HepG2 (cell line): ENCODE data around the gene LEMD1. TPM values are rescaled to one million over a fixed set of nuclear protein-coding genes. Genes with fewer than 3 reads are reported as not detected.

Experiments used
- ATAC-seq: fragments of 200-7000 bp; cut with Tn5 transposase; 3 replicates; pipeline ENCODE4 v1.9.1; 2020; ENCODE audit warnings: mild to moderate bottlenecking, moderate library complexity
- BruUV-seq: library from RNA; stranded (reverse); fragments of 400-500 nt; replicated peaks from 2 replicates; lab custom pipeline; 2021; lab: Mats Ljungman, UMichigan
- CTCF ChIA-PET: fragments of 300-600 bp; formaldehyde crosslinking; extraction: SDS; loops from one replicate; lab custom pipeline; 2021; ENCODE audit warnings: low total read pairs, inconsistent platforms, low intra/inter-chr PET ratio; lab: Yijun Ruan, JAX
- POLR2A ChIA-PET: fragments of 350-600 bp; sonication (Branson Sonifier 250); formaldehyde crosslinking; loops from one replicate; lab custom pipeline; 2020; ENCODE audit warnings: antibody characterized with exemption, inconsistent platforms; lab: Yijun Ruan, JAX
- DNase-seq: peaks from one replicate; pipeline ENCODE4 v3.0.0-alpha.2; 2015; ENCODE audit warnings: low spot score
- FAIRE-seq: peaks from 3 replicates; lab custom pipeline; 2011; peaks lifted over from hg19 to GRCh38; lab: Jason Lieb, UNC
- H2AFZ ChIP-seq: one replicate; pipeline ENCODE4 v1.6.1; 2011; ENCODE audit warnings: low read length, inconsistent platforms
- H3K27ac ChIP-seq: fragments of 300-600 bp; 3 replicates; pipeline ENCODE4 v1.8.0; 2011; ENCODE audit warnings: mixed run types, mild to moderate bottlenecking, mixed read lengths, low read length, inconsistent platforms; ENCODE audit not compliant: insufficient read depth; ENCODE audit errors: extremely low read length
- H3K27me3 ChIP-seq, 2 experiments: fragments of 200-600 bp in 1 of 2; 2 replicates in 1 of 2; 3 replicates in 1 of 2; pipeline versions ENCODE4 v1.6.0 to v1.8.0; 2011; ENCODE audit warnings: low read length in 2 of 2, mild to moderate bottlenecking in 2 of 2, moderate library complexity in 2 of 2, inconsistent platforms in 1 of 2; ENCODE audit not compliant: insufficient read depth in 2 of 2, control insufficient read depth in 1 of 2
- H3K36me3 ChIP-seq, 2 experiments: fragments of 200-600 bp in 1 of 2; replicated peaks in 1 of 2; 2 replicates in 1 of 2; 3 replicates in 1 of 2; pipeline versions ENCODE4 v1.5.1 to v1.8.0; 2011; ENCODE audit warnings: low read length in 2 of 2, inconsistent platforms in 1 of 2; ENCODE audit not compliant: insufficient read depth in 2 of 2, control insufficient read depth in 1 of 2
- H3K4me1 ChIP-seq: 2 replicates; pipeline ENCODE4 v1.5.1; 2012; ENCODE audit warnings: low read length, inconsistent platforms; ENCODE audit not compliant: insufficient read depth
- H3K4me2 ChIP-seq: 2 replicates; pipeline ENCODE4 v1.6.0; 2011; ENCODE audit warnings: low read depth, low read length, inconsistent platforms
- H3K4me3 ChIP-seq, 3 experiments: fragments of 200-600 bp in 1 of 3; sonication (generic), shearing (Covaris generic) in 1 of 3; replicated peaks in 1 of 3; 2 replicates each; pipeline ENCODE4 v1.5.1; 2011 to 2016; ENCODE audit warnings: low read length in 3 of 3, inconsistent platforms in 2 of 3, low read depth in 2 of 3, mild to moderate bottlenecking in 2 of 3, control low read depth in 1 of 3, mixed read lengths in 1 of 3; ENCODE audit not compliant: insufficient read depth in 1 of 3
- H3K79me2 ChIP-seq: one replicate; pipeline ENCODE4 v1.6.1; 2011; ENCODE audit warnings: low read length, inconsistent platforms; ENCODE audit not compliant: insufficient read depth
- H3K9ac ChIP-seq: 2 replicates; pipeline ENCODE4 v1.6.0; 2011; ENCODE audit warnings: mild to moderate bottlenecking, low read depth, low read length, inconsistent platforms; ENCODE audit not compliant: insufficient read depth
- H3K9me3 ChIP-seq: 2 replicates; pipeline ENCODE4 v1.5.1; 2012; ENCODE audit warnings: mild to moderate bottlenecking, low read length
- H4K20me1 ChIP-seq: 2 replicates; pipeline ENCODE4 v1.6.0; 2011; ENCODE audit warnings: inconsistent platforms, mild to moderate bottlenecking, low read length, moderate library complexity; ENCODE audit not compliant: insufficient read depth
- CREB1 ChIP-seq, 2 experiments: fragments of 450-650 bp in 1 of 2; IDR thresholded peaks; 2 replicates each; pipeline ENCODE4 v1.6.1; 2016 to 2017; ENCODE audit warnings: control low read depth in 1 of 2, mild to moderate bottlenecking in 1 of 2, missing compliant biosample characterization in 1 of 2, missing genetic modification characterization in 1 of 2
- E2F2 ChIP-seq: sonication (generic); formaldehyde crosslinking; IDR thresholded peaks from 2 replicates; pipeline ENCODE4 v1.4.0; 2020; ENCODE audit warnings: missing genetic modification reagents, borderline replicate concordance
- FOXA3 ChIP-seq: IDR thresholded peaks from 2 replicates; pipeline ENCODE4 v1.6.1; 2016; ENCODE audit warnings: missing genetic modification reagents, missing compliant biosample characterization
- NCOA2 ChIP-seq: sonication (generic); formaldehyde crosslinking; IDR thresholded peaks from 2 replicates; pipeline ENCODE4 v1.8.0; 2022; ENCODE audit warnings: inconsistent platforms
- SIX1 ChIP-seq: sonication (generic); formaldehyde crosslinking; IDR thresholded peaks from 2 replicates; pipeline ENCODE4 v1.4.0; 2020; ENCODE audit warnings: missing genetic modification reagents, borderline replicate concordance
- SNAI1 ChIP-seq: sonication (generic); formaldehyde crosslinking; IDR thresholded peaks from 2 replicates; pipeline ENCODE4 v1.5.0; 2020; ENCODE audit warnings: mild to moderate bottlenecking, missing genetic modification reagents, borderline replicate concordance
- SP4 ChIP-seq: sonication (generic); formaldehyde crosslinking; IDR thresholded peaks from 2 replicates; pipeline ENCODE4 v1.8.1; 2023; ENCODE audit warnings: mild to moderate bottlenecking, missing genetic modification reagents
- SYNCRIP ChIP-seq: fragments of 200-400 bp; formaldehyde crosslinking; IDR thresholded peaks from 2 replicates; pipeline ENCODE4 v1.6.1; 2018; ENCODE audit warnings: mild to moderate bottlenecking, low read depth, low read length; ENCODE audit not compliant: insufficient read depth
- TRIM22 ChIP-seq: fragments of 450-650 bp; IDR thresholded peaks from 2 replicates; pipeline ENCODE4 v1.6.1; 2017
- ZBTB10 ChIP-seq: sonication (generic); formaldehyde crosslinking; IDR thresholded peaks from 2 replicates; pipeline ENCODE4 v1.4.0; 2020; ENCODE audit warnings: missing genetic modification reagents, borderline replicate concordance
- ZNF589 ChIP-seq: sonication (generic); formaldehyde crosslinking; conservative IDR thresholded peaks from 2 replicates; pipeline ENCODE4 v1.8.0; 2022; ENCODE audit warnings: mild to moderate bottlenecking, moderate library complexity, missing genetic modification reagents
- WGBS: methylation state at CpG from one replicate; pipeline ENCODE4 v1.1.6; 2017; ENCODE audit warnings: low lambda C conversion rate; 5-methylcytosine and 5-hydroxymethylcytosine counted together
- in situ Hi-C: cut with HindIII; loops from 2 replicates; pipeline ENCODE4 v1.10.0; 2017; ENCODE audit warnings: low pct_unique_long_range_greater_than_20kb; ENCODE audit not compliant: extremely low pct_ligation_motif_present
- intact Hi-C: fragments of 100-400 bp; cut with micrococcal nuclease; formaldehyde crosslinking; loops from one replicate; pipeline ENCODE4 v1.10.0; 2022; ENCODE audit not compliant: unreplicated experiment
- polyA plus RNA-seq, 8 experiments: library from polyadenylated mRNA; depleted of rRNA in 3 of 8; stranded (reverse) in 7 of 8; unstranded in 1 of 8; fragments of >200 nt; fragmentation: Illumina TruSeq in 4 of 8; extraction: Trizol in 4 of 8; gene quantifications; 2 replicates each; pipeline versions ENCODE4 v1.2.1 to v1.2.3, GENCODE V29; 2011 to 2016; ENCODE audit warnings: low read depth in 4 of 8, missing spikeins in 1 of 8, mixed read lengths in 1 of 8; ENCODE audit not compliant: insufficient read depth in 1 of 8
- total RNA-seq, 5 experiments: library from RNA; depleted of rRNA; stranded (reverse); fragments of >200 nt; fragmentation: Illumina TruSeq; extraction: Trizol; gene quantifications; 2 replicates each; pipeline ENCODE4 v1.2.3, GENCODE V29; 2016; ENCODE audit warnings: low read depth in 1 of 5
- TF ChIP-seq, protein P1 (sequence below): sonication (generic); formaldehyde crosslinking; IDR thresholded peaks from 2 replicates; pipeline ENCODE4 v1.4.0; 2020; ENCODE audit warnings: missing genetic modification reagents
- TF ChIP-seq, protein P2 (sequence below), 2 experiments: sonication (generic) in 1 of 2; formaldehyde crosslinking in 1 of 2; IDR thresholded peaks; 2 replicates each; pipeline versions ENCODE4 v1.4.0 to v1.6.1; 2018 to 2020; ENCODE audit warnings: missing genetic modification reagents in 2 of 2, borderline replicate concordance in 1 of 2, low read depth in 1 of 2, mild to moderate bottlenecking in 1 of 2, missing biosample characterization in 1 of 2

Gene LEMD1
- total and polyA plus RNA-seq, 2 of the 13 experiments (the other 11 are each of a cell fraction or from before 2014, with no cell fraction given): 1.4 to 2.3 TPM

- Histone ChIP-seq H2AFZ (no peak overlapping the region), H3K79me2 (no peaks in the 10 kb centered on the region), H3K4me1 (no peaks in the 10 kb centered on the region), H3K4me2 (no peak overlapping the region), H3K36me3 (no peaks in the 10 kb centered on the region), H3K9me3 (no peaks in the 10 kb centered on the region), H3K27me3 (peaks cover 0 to 30% of the 10 kb centered on the region in 2 experiments; a peak in 2 of 5 replicates), H3K9ac (no peak overlapping the region), H3K27ac (no peak overlapping the region), H3K4me3 (no peak overlapping the region), H4K20me1 (no peaks in the 10 kb centered on the region)
- intact Hi-C loops: no loop called here
- no peak for ATAC-seq
- DNase-seq: no peak
- ChIA-PET POLR2A (no interaction called here), CTCF (no interaction called here)
- in situ Hi-C loops: no loop called here
- BruUV-seq: no TSS peak
- 22% methylated on average over 11 of the region's 11 CpGs for WGBS
- FAIRE-seq: no peak
- TF ChIP-seq ZNF589 (CRISPR knock-in tag) (no peak), E2F2 (CRISPR knock-in tag) (no peak), SNAI1 (CRISPR knock-in tag) (no peak), FOXA3 (no peak), CREB1 (IDR thresholded peaks at IDR 0.05) (no peak), CREB1 (CRISPR knock-in tag; IDR thresholded peaks at IDR 0.05) (no peak), SIX1 (CRISPR knock-in tag) (no peak), TRIM22 (no peak), SYNCRIP (no peak), SP4 (no peak), NCOA2 (no peak), ZBTB10 (CRISPR knock-in tag) (no peak)
- TF ChIP-seq, protein P1, sequence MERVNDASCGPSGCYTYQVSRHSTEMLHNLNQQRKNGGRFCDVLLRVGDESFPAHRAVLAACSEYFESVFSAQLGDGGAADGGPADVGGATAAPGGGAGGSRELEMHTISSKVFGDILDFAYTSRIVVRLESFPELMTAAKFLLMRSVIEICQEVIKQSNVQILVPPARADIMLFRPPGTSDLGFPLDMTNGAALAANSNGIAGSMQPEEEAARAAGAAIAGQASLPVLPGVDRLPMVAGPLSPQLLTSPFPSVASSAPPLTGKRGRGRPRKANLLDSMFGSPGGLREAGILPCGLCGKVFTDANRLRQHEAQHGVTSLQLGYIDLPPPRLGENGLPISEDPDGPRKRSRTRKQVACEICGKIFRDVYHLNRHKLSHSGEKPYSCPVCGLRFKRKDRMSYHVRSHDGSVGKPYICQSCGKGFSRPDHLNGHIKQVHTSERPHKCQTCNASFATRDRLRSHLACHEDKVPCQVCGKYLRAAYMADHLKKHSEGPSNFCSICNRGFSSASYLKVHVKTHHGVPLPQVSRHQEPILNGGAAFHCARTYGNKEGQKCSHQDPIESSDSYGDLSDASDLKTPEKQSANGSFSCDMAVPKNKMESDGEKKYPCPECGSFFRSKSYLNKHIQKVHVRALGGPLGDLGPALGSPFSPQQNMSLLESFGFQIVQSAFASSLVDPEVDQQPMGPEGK (CRISPR knock-in tag): no peak
- TF ChIP-seq, protein P2, sequence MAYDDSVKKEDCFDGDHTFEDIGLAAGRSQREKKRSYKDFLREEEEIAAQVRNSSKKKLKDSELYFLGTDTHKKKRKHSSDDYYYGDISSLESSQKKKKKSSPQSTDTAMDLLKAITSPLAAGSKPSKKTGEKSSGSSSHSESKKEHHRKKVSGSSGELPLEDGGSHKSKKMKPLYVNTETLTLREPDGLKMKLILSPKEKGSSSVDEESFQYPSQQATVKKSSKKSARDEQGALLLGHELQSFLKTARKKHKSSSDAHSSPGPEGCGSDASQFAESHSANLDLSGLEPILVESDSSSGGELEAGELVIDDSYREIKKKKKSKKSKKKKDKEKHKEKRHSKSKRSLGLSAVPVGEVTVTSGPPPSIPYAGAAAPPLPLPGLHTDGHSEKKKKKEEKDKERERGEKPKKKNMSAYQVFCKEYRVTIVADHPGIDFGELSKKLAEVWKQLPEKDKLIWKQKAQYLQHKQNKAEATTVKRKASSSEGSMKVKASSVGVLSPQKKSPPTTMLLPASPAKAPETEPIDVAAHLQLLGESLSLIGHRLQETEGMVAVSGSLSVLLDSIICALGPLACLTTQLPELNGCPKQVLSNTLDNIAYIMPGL (CRISPR knock-in tag; IDR thresholded peaks at IDR 0.05; ENCODE audit: borderline replicate concordance in 1 of 2, low read depth in 1 of 2): no peak
Observed at GRCh38 chr1:205359771-205360565, 61.9 kb downstream of the LEMD1 start.
